HepG2 (cell line): ENCODE results near the gene FAM110C. TPM values are rescaled to one million over a fixed set of nuclear protein-coding genes. Genes with fewer than 3 reads are reported as not detected.
"Not testable (repeated sequence)": the region's sequence is repeated elsewhere in the genome, so short reads cannot be mapped to it uniquely, and the experiment has no call there.

Experiments used
- ATAC-seq: fragments of 200-7000 bp; cut with Tn5 transposase; 3 replicates; pipeline ENCODE4 v1.9.1; 2020; ENCODE audit warnings: mild to moderate bottlenecking, moderate library complexity
- BruUV-seq: library from RNA; stranded (reverse); fragments of 400-500 nt; replicated peaks from 2 replicates; lab custom pipeline; 2021; lab: Mats Ljungman, UMichigan
- CTCF ChIA-PET: fragments of 300-600 bp; formaldehyde crosslinking; extraction: SDS; loops from one replicate; lab custom pipeline; 2021; ENCODE audit warnings: low total read pairs, inconsistent platforms, low intra/inter-chr PET ratio; lab: Yijun Ruan, JAX
- POLR2A ChIA-PET: fragments of 350-600 bp; sonication (Branson Sonifier 250); formaldehyde crosslinking; loops from one replicate; lab custom pipeline; 2020; ENCODE audit warnings: antibody characterized with exemption, inconsistent platforms; lab: Yijun Ruan, JAX
- DNase-seq: peaks from one replicate; pipeline ENCODE4 v3.0.0-alpha.2; 2015; ENCODE audit warnings: low spot score
- FAIRE-seq: peaks from 3 replicates; lab custom pipeline; 2011; peaks lifted over from hg19 to GRCh38; lab: Jason Lieb, UNC
- H2AFZ ChIP-seq: one replicate; pipeline ENCODE4 v1.6.1; 2011; ENCODE audit warnings: low read length, inconsistent platforms
- H3K27ac ChIP-seq: fragments of 300-600 bp; 3 replicates; pipeline ENCODE4 v1.8.0; 2011; ENCODE audit warnings: mixed run types, mild to moderate bottlenecking, mixed read lengths, low read length, inconsistent platforms; ENCODE audit not compliant: insufficient read depth; ENCODE audit errors: extremely low read length
- H3K27me3 ChIP-seq, 2 experiments: fragments of 200-600 bp in 1 of 2; 2 replicates in 1 of 2; 3 replicates in 1 of 2; pipeline versions ENCODE4 v1.6.0 to v1.8.0; 2011; ENCODE audit warnings: low read length in 2 of 2, mild to moderate bottlenecking in 2 of 2, moderate library complexity in 2 of 2, inconsistent platforms in 1 of 2; ENCODE audit not compliant: insufficient read depth in 2 of 2, control insufficient read depth in 1 of 2
- H3K36me3 ChIP-seq, 2 experiments: fragments of 200-600 bp in 1 of 2; replicated peaks in 1 of 2; 2 replicates in 1 of 2; 3 replicates in 1 of 2; pipeline versions ENCODE4 v1.5.1 to v1.8.0; 2011; ENCODE audit warnings: low read length in 2 of 2, inconsistent platforms in 1 of 2; ENCODE audit not compliant: insufficient read depth in 2 of 2, control insufficient read depth in 1 of 2
- H3K4me1 ChIP-seq: 2 replicates; pipeline ENCODE4 v1.5.1; 2012; ENCODE audit warnings: low read length, inconsistent platforms; ENCODE audit not compliant: insufficient read depth
- H3K4me2 ChIP-seq: 2 replicates; pipeline ENCODE4 v1.6.0; 2011; ENCODE audit warnings: low read depth, low read length, inconsistent platforms
- H3K4me3 ChIP-seq, 3 experiments: fragments of 200-600 bp in 1 of 3; sonication (generic), shearing (Covaris generic) in 1 of 3; replicated peaks in 1 of 3; 2 replicates each; pipeline ENCODE4 v1.5.1; 2011 to 2016; ENCODE audit warnings: low read length in 3 of 3, inconsistent platforms in 2 of 3, low read depth in 2 of 3, mild to moderate bottlenecking in 2 of 3, control low read depth in 1 of 3, mixed read lengths in 1 of 3; ENCODE audit not compliant: insufficient read depth in 1 of 3
- H3K79me2 ChIP-seq: one replicate; pipeline ENCODE4 v1.6.1; 2011; ENCODE audit warnings: low read length, inconsistent platforms; ENCODE audit not compliant: insufficient read depth
- H3K9ac ChIP-seq: 2 replicates; pipeline ENCODE4 v1.6.0; 2011; ENCODE audit warnings: mild to moderate bottlenecking, low read depth, low read length, inconsistent platforms; ENCODE audit not compliant: insufficient read depth
- H3K9me3 ChIP-seq: 2 replicates; pipeline ENCODE4 v1.5.1; 2012; ENCODE audit warnings: mild to moderate bottlenecking, low read length
- H4K20me1 ChIP-seq: 2 replicates; pipeline ENCODE4 v1.6.0; 2011; ENCODE audit warnings: inconsistent platforms, mild to moderate bottlenecking, low read length, moderate library complexity; ENCODE audit not compliant: insufficient read depth
- BORCS8-MEF2B ChIP-seq: sonication (generic); formaldehyde crosslinking; IDR thresholded peaks from 2 replicates; pipeline ENCODE4 v1.8.0; 2022; ENCODE audit warnings: mild to moderate bottlenecking, missing genetic modification reagents
- CREB1 ChIP-seq, 2 experiments: fragments of 450-650 bp in 1 of 2; IDR thresholded peaks; 2 replicates each; pipeline ENCODE4 v1.6.1; 2016 to 2017; ENCODE audit warnings: control low read depth in 1 of 2, mild to moderate bottlenecking in 1 of 2, missing compliant biosample characterization in 1 of 2, missing genetic modification characterization in 1 of 2
- DMAP1 ChIP-seq: IDR thresholded peaks from 2 replicates; pipeline ENCODE4 v1.6.1; 2016
- HDAC6 ChIP-seq: fragments of 200-600 bp; sonication (generic); IDR thresholded peaks from 2 replicates; pipeline ENCODE4 v1.7.0; 2017; ENCODE audit warnings: mild to moderate bottlenecking, antibody characterized with exemption, low read length, low read depth
- KDM5B ChIP-seq: sonication (generic); formaldehyde crosslinking; IDR thresholded peaks from 2 replicates; pipeline ENCODE4 v1.4.0; 2020; ENCODE audit warnings: missing genetic modification reagents, mild to moderate bottlenecking, borderline replicate concordance
- RXRA ChIP-seq: sonication (generic); formaldehyde crosslinking; IDR thresholded peaks from 2 replicates; pipeline ENCODE4 v1.5.1; 2020; ENCODE audit warnings: missing genetic modification reagents
- STAG1 ChIP-seq: sonication (generic); formaldehyde crosslinking; IDR thresholded peaks from 2 replicates; pipeline ENCODE4 v1.4.0; 2020; ENCODE audit warnings: missing genetic modification reagents
- XRCC5 ChIP-seq: fragments of 200-400 bp; formaldehyde crosslinking; optimal IDR thresholded peaks from 2 replicates; pipeline ENCODE3; 2017; ENCODE audit warnings: mild to moderate bottlenecking, low read length
- ZNF543 ChIP-seq: sonication (generic); formaldehyde crosslinking; IDR thresholded peaks from 2 replicates; pipeline ENCODE4 v1.4.0; 2020; ENCODE audit warnings: mild to moderate bottlenecking, missing genetic modification reagents
- ZNF780A ChIP-seq: sonication (generic); formaldehyde crosslinking; IDR thresholded peaks from 2 replicates; pipeline ENCODE4 v1.8.0; 2022; ENCODE audit warnings: mild to moderate bottlenecking, missing genetic modification reagents, moderate library complexity
- WGBS: methylation state at CpG from one replicate; pipeline ENCODE4 v1.1.6; 2017; ENCODE audit warnings: low lambda C conversion rate; 5-methylcytosine and 5-hydroxymethylcytosine counted together
- in situ Hi-C: cut with HindIII; loops from 2 replicates; pipeline ENCODE4 v1.10.0; 2017; ENCODE audit warnings: low pct_unique_long_range_greater_than_20kb; ENCODE audit not compliant: extremely low pct_ligation_motif_present
- intact Hi-C: fragments of 100-400 bp; cut with micrococcal nuclease; formaldehyde crosslinking; loops from one replicate; pipeline ENCODE4 v1.10.0; 2022; ENCODE audit not compliant: unreplicated experiment
- polyA plus RNA-seq, 8 experiments: library from polyadenylated mRNA; depleted of rRNA in 3 of 8; stranded (reverse) in 7 of 8; unstranded in 1 of 8; fragments of >200 nt; fragmentation: Illumina TruSeq in 4 of 8; extraction: Trizol in 4 of 8; gene quantifications; 2 replicates each; pipeline versions ENCODE4 v1.2.1 to v1.2.3, GENCODE V29; 2011 to 2016; ENCODE audit warnings: low read depth in 4 of 8, missing spikeins in 1 of 8, mixed read lengths in 1 of 8; ENCODE audit not compliant: insufficient read depth in 1 of 8
- total RNA-seq, 5 experiments: library from RNA; depleted of rRNA; stranded (reverse); fragments of >200 nt; fragmentation: Illumina TruSeq; extraction: Trizol; gene quantifications; 2 replicates each; pipeline ENCODE4 v1.2.3, GENCODE V29; 2016; ENCODE audit warnings: low read depth in 1 of 5
- TF ChIP-seq, protein P1 (sequence below): IDR thresholded peaks from 2 replicates; pipeline ENCODE4 v1.6.1; 2016; ENCODE audit warnings: missing compliant biosample characterization, missing genetic modification reagents, borderline replicate concordance
- TF ChIP-seq, protein P2 (sequence below): sonication (generic); formaldehyde crosslinking; IDR thresholded peaks from 2 replicates; pipeline ENCODE4 v1.4.0; 2020; ENCODE audit warnings: mild to moderate bottlenecking, missing genetic modification reagents, borderline replicate concordance

FAM110C gene
- total and polyA plus RNA-seq, 2 of the 13 experiments (the other 11 are each of a cell fraction or from before 2014, with no cell fraction given): 1.2 to 3.5 TPM

DNA sequence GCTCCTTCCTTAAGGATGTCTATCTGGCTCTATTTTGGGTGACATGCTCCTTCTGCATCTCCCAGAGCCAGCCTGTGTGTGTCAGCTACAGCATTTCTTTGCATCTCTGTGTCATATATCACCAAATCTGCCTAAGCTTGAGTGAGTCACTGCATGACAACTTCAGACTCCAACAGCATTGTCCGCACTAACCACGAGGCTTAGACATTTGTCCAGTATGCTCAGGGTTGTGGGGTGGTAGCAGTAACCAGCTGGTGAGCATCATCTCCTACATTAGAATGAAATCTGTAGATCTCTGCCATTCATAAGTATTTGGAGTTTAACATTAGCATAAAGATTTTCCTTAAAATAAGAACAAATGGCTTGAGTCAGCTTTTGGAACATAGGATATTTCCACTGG is 30.4 kb downstream of the FAM110C start:
- 19% methylated on average over 2 of the region's 2 CpGs for WGBS
- FAIRE-seq; H3K27me3 ChIP-seq; in situ Hi-C loops; H3K36me3 ChIP-seq; H3K79me2 ChIP-seq; H4K20me1 ChIP-seq; ATAC-seq; BruUV-seq; H3K27ac ChIP-seq; POLR2A ChIA-PET; H3K9ac ChIP-seq; H3K4me1 ChIP-seq; H3K9me3 ChIP-seq; CTCF ChIA-PET; intact Hi-C loops; DNase-seq; H2AFZ ChIP-seq; H3K4me3 ChIP-seq; H3K4me2 ChIP-seq; TF ChIP-seq CREB1 (CRISPR knock-in tag; IDR thresholded peaks at IDR 0.05): not testable (repeated sequence)
- TF ChIP-seq CREB1 (IDR thresholded peaks at IDR 0.05): peak; percentile 11; the same call in 1 of the 2 replicates

DNA sequence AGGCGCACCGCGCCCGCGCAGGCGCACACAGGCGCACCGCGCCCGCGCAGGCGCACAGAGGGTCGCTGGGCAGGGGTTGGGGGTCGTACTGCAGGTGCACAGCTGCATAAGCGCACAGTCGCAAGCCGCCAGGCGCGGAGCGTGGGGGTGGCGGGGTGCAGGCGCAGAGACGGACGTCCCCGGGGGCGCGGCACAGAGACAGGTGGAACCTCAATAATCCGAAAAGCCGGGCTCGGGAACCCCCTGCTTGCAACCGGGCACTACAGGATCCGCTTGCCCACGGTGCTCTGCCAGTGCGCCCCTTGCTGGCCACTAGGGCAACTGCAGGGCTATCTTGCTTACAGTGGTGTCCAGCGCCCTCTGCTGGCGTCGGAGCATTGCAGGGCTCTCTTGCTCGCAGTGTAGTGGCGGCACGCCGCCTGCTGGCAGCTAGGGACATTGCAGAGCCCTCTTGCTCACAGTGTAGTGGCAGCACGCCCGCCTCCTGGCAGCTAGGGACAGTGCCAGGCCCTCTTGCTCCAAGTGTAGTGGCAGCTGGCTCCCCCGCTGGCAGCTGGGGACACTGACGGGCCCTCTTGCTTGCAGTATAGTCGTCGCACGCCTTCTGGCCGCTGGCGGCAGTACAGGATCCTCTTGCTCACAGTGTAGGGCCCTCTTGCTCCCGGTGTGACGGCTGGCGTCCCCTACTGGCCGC is 34.9 kb downstream of the FAM110C start:
- ATAC-seq: peak; percentile 90
- no peak overlapping the region for H3K4me3 ChIP-seq
- in situ Hi-C loops: no loop called here
- TF ChIP-seq HDAC6 (no peak), ZNF543 (CRISPR knock-in tag) (no peak), ZNF780A (CRISPR knock-in tag) (0 out of 2 replicates have a peak, but pooled peaks have one; percentile 34), KDM5B (CRISPR knock-in tag) (peak; percentile 53; the same call in 1 of the 2 replicates), RXRA (CRISPR knock-in tag) (peak; percentile 65; the same call in 1 of the 2 replicates), BORCS8-MEF2B (CRISPR knock-in tag) (no peak), STAG1 (peak; percentile 45), XRCC5 (peak; percentile 49), DMAP1 (CRISPR knock-in tag) (no peak)
- TF ChIP-seq, protein P1, sequence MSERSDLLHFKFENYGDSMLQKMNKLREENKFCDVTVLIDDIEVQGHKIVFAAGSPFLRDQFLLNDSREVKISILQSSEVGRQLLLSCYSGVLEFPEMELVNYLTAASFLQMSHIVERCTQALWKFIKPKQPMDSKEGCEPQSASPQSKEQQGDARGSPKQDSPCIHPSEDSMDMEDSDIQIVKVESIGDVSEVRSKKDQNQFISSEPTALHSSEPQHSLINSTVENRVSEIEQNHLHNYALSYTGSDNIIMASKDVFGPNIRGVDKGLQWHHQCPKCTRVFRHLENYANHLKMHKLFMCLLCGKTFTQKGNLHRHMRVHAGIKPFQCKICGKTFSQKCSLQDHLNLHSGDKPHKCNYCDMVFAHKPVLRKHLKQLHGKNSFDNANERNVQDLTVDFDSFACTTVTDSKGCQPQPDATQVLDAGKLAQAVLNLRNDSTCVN (CRISPR knock-in tag): no peak
- TF ChIP-seq, protein P2, sequence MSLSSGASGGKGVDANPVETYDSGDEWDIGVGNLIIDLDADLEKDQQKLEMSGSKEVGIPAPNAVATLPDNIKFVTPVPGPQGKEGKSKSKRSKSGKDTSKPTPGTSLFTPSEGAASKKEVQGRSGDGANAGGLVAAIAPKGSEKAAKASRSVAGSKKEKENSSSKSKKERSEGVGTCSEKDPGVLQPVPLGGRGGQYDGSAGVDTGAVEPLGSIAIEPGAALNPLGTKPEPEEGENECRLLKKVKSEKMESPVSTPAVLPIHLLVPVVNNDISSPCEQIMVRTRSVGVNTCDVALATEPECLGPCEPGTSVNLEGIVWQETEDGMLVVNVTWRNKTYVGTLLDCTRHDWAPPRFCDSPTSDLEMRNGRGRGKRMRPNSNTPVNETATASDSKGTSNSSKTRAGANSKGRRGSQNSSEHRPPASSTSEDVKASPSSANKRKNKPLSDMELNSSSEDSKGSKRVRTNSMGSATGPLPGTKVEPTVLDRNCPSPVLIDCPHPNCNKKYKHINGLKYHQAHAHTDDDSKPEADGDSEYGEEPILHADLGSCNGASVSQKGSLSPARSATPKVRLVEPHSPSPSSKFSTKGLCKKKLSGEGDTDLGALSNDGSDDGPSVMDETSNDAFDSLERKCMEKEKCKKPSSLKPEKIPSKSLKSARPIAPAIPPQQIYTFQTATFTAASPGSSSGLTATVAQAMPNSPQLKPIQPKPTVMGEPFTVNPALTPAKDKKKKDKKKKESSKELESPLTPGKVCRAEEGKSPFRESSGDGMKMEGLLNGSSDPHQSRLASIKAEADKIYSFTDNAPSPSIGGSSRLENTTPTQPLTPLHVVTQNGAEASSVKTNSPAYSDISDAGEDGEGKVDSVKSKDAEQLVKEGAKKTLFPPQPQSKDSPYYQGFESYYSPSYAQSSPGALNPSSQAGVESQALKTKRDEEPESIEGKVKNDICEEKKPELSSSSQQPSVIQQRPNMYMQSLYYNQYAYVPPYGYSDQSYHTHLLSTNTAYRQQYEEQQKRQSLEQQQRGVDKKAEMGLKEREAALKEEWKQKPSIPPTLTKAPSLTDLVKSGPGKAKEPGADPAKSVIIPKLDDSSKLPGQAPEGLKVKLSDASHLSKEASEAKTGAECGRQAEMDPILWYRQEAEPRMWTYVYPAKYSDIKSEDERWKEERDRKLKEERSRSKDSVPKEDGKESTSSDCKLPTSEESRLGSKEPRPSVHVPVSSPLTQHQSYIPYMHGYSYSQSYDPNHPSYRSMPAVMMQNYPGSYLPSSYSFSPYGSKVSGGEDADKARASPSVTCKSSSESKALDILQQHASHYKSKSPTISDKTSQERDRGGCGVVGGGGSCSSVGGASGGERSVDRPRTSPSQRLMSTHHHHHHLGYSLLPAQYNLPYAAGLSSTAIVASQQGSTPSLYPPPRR (CRISPR knock-in tag): no peak

More for the DNA sequence above, 34.9 kb downstream of the FAM110C start:
- CTCF ChIA-PET: interaction anchor here (1.1 to 2.3 kb wide), 3 partner anchors 130 to 279 kb away, joined by 3 to 12 read pairs (median 9); no protein-coding TSS in a partner anchor
- Histone ChIP-seq H4K20me1 (no peaks in the 10 kb centered on the region), H3K27ac (no peak overlapping the region), H3K79me2 (no peaks in the 10 kb centered on the region), H2AFZ (no peak overlapping the region), H3K36me3 (no peaks in the 10 kb centered on the region), H3K4me2 (no peak overlapping the region), H3K9ac (no peak overlapping the region), H3K4me1 (no peaks in the 10 kb centered on the region), H3K27me3 (no peaks in the 10 kb centered on the region), H3K9me3 (peaks cover 8% of the 10 kb centered on the region)
- DNase-seq: peak; percentile 78
- intact Hi-C loops: no loop called here
- FAIRE-seq: no peak
- WGBS: 89% methylated on average over 42 of the region's 54 CpGs
- BruUV-seq: no TSS peak
- POLR2A ChIA-PET: no interaction called here
